WTC11 (cell line): ENCODE measurements around the gene SLC6A2. TPM values are rescaled to one million over a fixed set of nuclear protein-coding genes. Genes with fewer than 3 reads are reported as not detected.

Source experiments
- ATAC-seq: fragments of 200-7000 bp; cut with Tn5 transposase; 2 replicates; pipeline ENCODE4 v1.10.0; 2021; ENCODE audit warnings: mild to moderate bottlenecking, moderate library complexity
- CTCF ChIA-PET: fragments of 300-600 bp; sonication (Branson Sonifier 250); formaldehyde crosslinking; loops from one replicate; lab custom pipeline; 2021; ENCODE audit warnings: antibody characterized with exemption; lab: Charles Lee
- POLR2A ChIA-PET: fragments of 350-600 bp; sonication (Branson Sonifier 250); formaldehyde crosslinking; loops from one replicate; lab custom pipeline; 2021; ENCODE audit warnings: antibody characterized with exemption; lab: Charles Lee
- DNase-seq: peaks from one replicate; pipeline ENCODE4 v3.0.0; 2021; ENCODE audit warnings: low spot score
- H3K27ac Mint-ChIP-seq: 2 replicates; pipeline ENCODE4 v1.8.0; 2021; ENCODE audit warnings: mixed read lengths
- H3K27me3 Mint-ChIP-seq: 2 replicates; pipeline ENCODE4 v1.8.0; 2021; ENCODE audit warnings: low read depth, mild to moderate bottlenecking, moderate library complexity, mixed read lengths
- H3K36me3 Mint-ChIP-seq: 2 replicates; pipeline ENCODE4 v1.8.0; 2021; ENCODE audit warnings: mixed read lengths
- H3K4me1 Mint-ChIP-seq: 2 replicates; pipeline ENCODE4 v1.8.0; 2022; ENCODE audit warnings: mixed read lengths
- H3K4me3 Mint-ChIP-seq: 2 replicates; pipeline ENCODE4 v1.8.0; 2021; ENCODE audit warnings: mild to moderate bottlenecking, moderate library complexity, mixed read lengths
- H3K9me3 Mint-ChIP-seq: 2 replicates; pipeline ENCODE4 v1.8.0; 2021; ENCODE audit warnings: mixed read lengths
- ELF4 ChIP-seq: sonication (generic); formaldehyde crosslinking; IDR thresholded peaks from 2 replicates; pipeline ENCODE4 v1.8.1; 2022; ENCODE audit warnings: low read depth, mild to moderate bottlenecking, moderate library complexity, missing genetic modification reagents
- ETV6 ChIP-seq: sonication (generic); formaldehyde crosslinking; IDR thresholded peaks from 2 replicates; pipeline ENCODE4 v1.8.1; 2022; ENCODE audit warnings: mild to moderate bottlenecking, missing genetic modification reagents
- FOXK1 ChIP-seq: sonication (generic); formaldehyde crosslinking; IDR thresholded peaks from 2 replicates; pipeline ENCODE4 v1.8.0; 2022; ENCODE audit warnings: mild to moderate bottlenecking, moderate library complexity, missing genetic modification reagents
- FOXP1 ChIP-seq: sonication (generic); formaldehyde crosslinking; IDR thresholded peaks from 2 replicates; pipeline ENCODE4 v1.8.0; 2022; ENCODE audit warnings: missing genetic modification reagents, mild to moderate bottlenecking, moderate library complexity, borderline replicate concordance
- NFATC4 ChIP-seq: fragments of 250-450 bp; sonication (Bioruptor Pico); IDR thresholded peaks from 2 replicates; pipeline ENCODE4 v1.9.0; 2021; ENCODE audit warnings: mild to moderate bottlenecking
- PREB ChIP-seq: sonication (generic); formaldehyde crosslinking; IDR thresholded peaks from 2 replicates; pipeline ENCODE4 v1.8.1; 2022; ENCODE audit warnings: mild to moderate bottlenecking, missing genetic modification reagents, moderate library complexity, borderline replicate concordance
- STAT6 ChIP-seq: sonication (generic); formaldehyde crosslinking; conservative IDR thresholded peaks from 2 replicates; pipeline ENCODE4 v1.8.1; 2023; ENCODE audit warnings: mild to moderate bottlenecking, low read depth, missing genetic modification reagents, moderate library complexity
- ZBTB43 ChIP-seq: sonication (generic); formaldehyde crosslinking; IDR thresholded peaks from 2 replicates; pipeline ENCODE4 v1.8.1; 2023; ENCODE audit warnings: mild to moderate bottlenecking, missing genetic modification reagents
- ZNF232 ChIP-seq: sonication (generic); formaldehyde crosslinking; IDR thresholded peaks from 2 replicates; pipeline ENCODE4 v1.8.0; 2022; ENCODE audit warnings: mild to moderate bottlenecking, missing genetic modification reagents
- ZNF416 ChIP-seq: fragments of 250-450 bp; sonication (Bioruptor Pico); IDR thresholded peaks from 2 replicates; pipeline ENCODE4 v1.9.0; 2021; ENCODE audit warnings: mild to moderate bottlenecking, inconsistent platforms
- total RNA-seq: library from RNA; stranded (reverse); gene quantifications from 3 replicates; pipeline ENCODE4 v1.2.3, GENCODE V29; 2021
- TF ChIP-seq, protein P1 (sequence below): fragments of 250-450 bp; sonication (Bioruptor Pico); IDR thresholded peaks from 2 replicates; pipeline ENCODE4 v1.9.0; 2021; ENCODE audit warnings: mild to moderate bottlenecking
- TF ChIP-seq, protein P2 (sequence below): sonication (generic); formaldehyde crosslinking; IDR thresholded peaks from 2 replicates; pipeline ENCODE4 v1.8.0; 2022; ENCODE audit warnings: mild to moderate bottlenecking, missing genetic modification reagents
- TF ChIP-seq, protein P3 (sequence below): sonication (generic); formaldehyde crosslinking; IDR thresholded peaks from 2 replicates; pipeline ENCODE4 v1.8.1; 2022; ENCODE audit warnings: low read depth, missing genetic modification reagents, borderline replicate concordance

Gene SLC6A2
- total RNA-seq, 1 experiment from 2014 or later = 0.20 TPM

DNA sequence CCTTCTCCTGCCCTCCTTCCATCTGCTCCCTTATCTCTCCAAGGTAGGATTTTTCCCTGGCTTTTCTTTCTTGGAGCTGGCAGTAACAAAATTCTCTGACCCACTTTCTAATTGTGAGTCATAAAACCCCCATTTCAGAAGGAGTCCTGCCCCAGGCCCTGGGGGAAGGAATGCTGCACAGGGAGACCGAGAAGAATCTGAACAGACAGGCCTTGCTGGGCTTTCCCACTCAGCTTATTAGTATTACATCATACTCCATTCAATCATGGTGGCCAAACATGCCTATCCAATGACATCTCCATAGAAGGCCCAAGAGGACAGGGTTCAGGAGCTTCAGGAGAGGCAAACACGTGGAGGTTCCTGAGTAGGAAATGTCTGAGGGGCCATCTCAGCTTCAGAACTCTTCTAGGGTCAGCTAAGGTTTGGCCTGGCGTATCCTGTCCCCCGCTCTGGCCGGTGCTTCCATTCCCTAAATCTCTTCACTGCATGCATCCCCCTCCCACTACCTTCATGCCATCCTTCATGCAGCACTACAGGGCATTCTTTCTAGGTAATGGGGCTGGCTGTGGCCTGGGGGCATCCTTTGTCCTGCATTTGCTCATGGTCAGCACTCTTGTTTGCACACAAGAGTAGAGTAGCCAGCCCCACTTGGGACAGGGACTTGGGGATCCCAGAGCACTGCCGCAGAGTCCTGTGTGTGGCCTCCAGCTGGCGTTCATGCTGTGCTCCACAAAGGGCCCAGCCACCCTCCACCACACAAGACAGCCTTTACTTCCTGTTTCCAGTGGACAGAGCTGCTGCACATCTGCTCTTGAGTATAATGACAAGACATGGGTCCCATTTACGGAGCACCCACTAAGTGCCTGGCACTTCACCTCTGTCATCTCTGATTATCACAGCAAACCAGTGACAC is 8.2 kb downstream of the SLC6A2 start:
- CTCF ChIA-PET = interaction anchor here (1.1 to 1.4 kb wide), 3 partner anchors 37 to 199 kb away, joined by 3 to 6 read pairs (median 4); no protein-coding TSS in a partner anchor
- Mint-ChIP-seq H3K9me3 (peaks cover 8% of the 10 kb centered on the region), H3K36me3 (no peaks in the 10 kb centered on the region; the same call in 1 of the 2 replicates), H3K4me1 (peaks cover 17% of the 10 kb centered on the region), H3K27me3 (peaks cover 14% of the 10 kb centered on the region), H3K27ac (no peak overlapping the region), H3K4me3 (no peak overlapping the region)
- POLR2A ChIA-PET = no interaction called here
- TF ChIP-seq FOXP1 (CRISPR knock-in tag) (no peak), ZBTB43 (CRISPR knock-in tag) (no peak), STAT6 (CRISPR knock-in tag) (no peak)
- no peak for ATAC-seq
- no peak for DNase-seq

DNA sequence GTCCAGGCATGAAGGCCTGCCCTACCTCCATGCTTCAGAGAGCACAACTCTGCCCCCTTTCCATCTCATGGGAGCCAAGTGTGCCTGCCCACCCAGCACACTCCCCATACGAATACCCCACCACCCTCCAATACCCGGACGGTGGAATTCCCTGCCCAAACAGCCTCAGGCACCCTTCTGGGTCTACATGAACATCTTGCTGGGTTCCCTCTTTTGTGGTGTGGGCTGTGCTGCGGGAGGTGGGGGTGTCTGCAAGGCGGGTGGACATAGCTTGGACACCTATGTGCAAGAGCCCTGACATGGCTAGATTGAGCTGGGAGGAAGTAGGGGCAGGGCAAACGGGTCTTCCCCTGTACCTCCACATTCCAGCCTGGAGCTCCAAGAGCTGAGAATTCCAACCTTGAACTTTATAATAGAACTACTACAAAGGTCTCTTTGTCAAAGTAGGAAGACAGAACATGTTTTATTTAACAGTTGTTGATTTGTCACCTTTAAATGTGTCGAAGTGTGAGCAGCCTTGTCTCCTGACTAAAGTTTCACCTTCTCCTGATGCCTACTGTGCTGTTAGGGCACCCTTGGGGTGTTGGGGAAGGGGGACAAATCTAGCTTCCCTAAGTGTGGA is 9.1 kb downstream of the SLC6A2 start:
- Mint-ChIP-seq H3K9me3 (peaks cover 8% of the 10 kb centered on the region), H3K4me1 (peaks cover 17% of the 10 kb centered on the region), H3K27me3 (peaks cover 6% of the 10 kb centered on the region; the same call in 1 of the 2 replicates), H3K27ac (no peak overlapping the region), H3K4me3 (no peak overlapping the region), H3K36me3 (no peaks in the 10 kb centered on the region; the same call in 1 of the 2 replicates)
- TF ChIP-seq ZNF232 (CRISPR knock-in tag) (no peak), ZNF416 (CRISPR knock-in tag) (no peak), PREB (CRISPR knock-in tag) (no peak), FOXK1 (no peak), ELF4 (CRISPR knock-in tag) (no peak)
- DNase-seq (no peak), ATAC-seq (no peak)
- POLR2A ChIA-PET = no interaction called here
- CTCF ChIA-PET = interaction anchor here (1.4 to 2.0 kb wide), 2 partner anchors 163 to 200 kb away, joined by 6 to 7 read pairs; no protein-coding TSS in a partner anchor

DNA sequence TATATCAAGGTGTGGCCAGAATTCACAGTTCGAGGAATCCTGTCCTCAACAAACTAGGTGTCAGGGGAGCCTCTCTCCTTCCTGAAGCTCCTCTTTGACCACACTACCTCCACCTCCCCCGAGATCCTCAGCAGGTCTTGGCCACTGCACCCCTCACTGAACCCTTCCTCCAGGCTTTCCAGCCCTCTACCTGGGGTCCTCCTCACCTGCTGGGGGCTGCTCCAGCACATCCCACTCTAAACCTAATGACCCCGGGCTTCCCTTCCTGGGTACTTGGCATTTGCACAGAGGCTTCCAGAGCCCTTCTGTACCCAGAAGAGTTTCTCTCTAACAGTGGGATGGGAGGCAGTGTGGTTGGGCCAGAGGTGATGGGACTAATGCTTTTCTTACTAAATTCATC is 9.7 kb downstream of the SLC6A2 start:
- TF ChIP-seq NFATC4 (CRISPR knock-in tag) (no peak), ETV6 (no peak)
- TF ChIP-seq, protein P1, sequence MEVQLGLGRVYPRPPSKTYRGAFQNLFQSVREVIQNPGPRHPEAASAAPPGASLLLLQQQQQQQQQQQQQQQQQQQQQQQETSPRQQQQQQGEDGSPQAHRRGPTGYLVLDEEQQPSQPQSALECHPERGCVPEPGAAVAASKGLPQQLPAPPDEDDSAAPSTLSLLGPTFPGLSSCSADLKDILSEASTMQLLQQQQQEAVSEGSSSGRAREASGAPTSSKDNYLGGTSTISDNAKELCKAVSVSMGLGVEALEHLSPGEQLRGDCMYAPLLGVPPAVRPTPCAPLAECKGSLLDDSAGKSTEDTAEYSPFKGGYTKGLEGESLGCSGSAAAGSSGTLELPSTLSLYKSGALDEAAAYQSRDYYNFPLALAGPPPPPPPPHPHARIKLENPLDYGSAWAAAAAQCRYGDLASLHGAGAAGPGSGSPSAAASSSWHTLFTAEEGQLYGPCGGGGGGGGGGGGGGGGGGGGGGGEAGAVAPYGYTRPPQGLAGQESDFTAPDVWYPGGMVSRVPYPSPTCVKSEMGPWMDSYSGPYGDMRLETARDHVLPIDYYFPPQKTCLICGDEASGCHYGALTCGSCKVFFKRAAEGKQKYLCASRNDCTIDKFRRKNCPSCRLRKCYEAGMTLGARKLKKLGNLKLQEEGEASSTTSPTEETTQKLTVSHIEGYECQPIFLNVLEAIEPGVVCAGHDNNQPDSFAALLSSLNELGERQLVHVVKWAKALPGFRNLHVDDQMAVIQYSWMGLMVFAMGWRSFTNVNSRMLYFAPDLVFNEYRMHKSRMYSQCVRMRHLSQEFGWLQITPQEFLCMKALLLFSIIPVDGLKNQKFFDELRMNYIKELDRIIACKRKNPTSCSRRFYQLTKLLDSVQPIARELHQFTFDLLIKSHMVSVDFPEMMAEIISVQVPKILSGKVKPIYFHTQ (CRISPR knock-in tag) = no peak
- TF ChIP-seq, protein P2, sequence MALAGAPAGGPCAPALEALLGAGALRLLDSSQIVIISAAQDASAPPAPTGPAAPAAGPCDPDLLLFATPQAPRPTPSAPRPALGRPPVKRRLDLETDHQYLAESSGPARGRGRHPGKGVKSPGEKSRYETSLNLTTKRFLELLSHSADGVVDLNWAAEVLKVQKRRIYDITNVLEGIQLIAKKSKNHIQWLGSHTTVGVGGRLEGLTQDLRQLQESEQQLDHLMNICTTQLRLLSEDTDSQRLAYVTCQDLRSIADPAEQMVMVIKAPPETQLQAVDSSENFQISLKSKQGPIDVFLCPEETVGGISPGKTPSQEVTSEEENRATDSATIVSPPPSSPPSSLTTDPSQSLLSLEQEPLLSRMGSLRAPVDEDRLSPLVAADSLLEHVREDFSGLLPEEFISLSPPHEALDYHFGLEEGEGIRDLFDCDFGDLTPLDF (CRISPR knock-in tag) = no peak
- TF ChIP-seq, protein P3, sequence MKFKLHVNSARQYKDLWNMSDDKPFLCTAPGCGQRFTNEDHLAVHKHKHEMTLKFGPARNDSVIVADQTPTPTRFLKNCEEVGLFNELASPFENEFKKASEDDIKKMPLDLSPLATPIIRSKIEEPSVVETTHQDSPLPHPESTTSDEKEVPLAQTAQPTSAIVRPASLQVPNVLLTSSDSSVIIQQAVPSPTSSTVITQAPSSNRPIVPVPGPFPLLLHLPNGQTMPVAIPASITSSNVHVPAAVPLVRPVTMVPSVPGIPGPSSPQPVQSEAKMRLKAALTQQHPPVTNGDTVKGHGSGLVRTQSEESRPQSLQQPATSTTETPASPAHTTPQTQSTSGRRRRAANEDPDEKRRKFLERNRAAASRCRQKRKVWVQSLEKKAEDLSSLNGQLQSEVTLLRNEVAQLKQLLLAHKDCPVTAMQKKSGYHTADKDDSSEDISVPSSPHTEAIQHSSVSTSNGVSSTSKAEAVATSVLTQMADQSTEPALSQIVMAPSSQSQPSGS (CRISPR knock-in tag) = no peak
- no peaks in the 10 kb centered on the region; the same call in 1 of the 2 replicates for H3K36me3 Mint-ChIP-seq
- no peak overlapping the region for H3K27ac Mint-ChIP-seq
- H3K9me3 Mint-ChIP-seq = peaks cover 13% of the 10 kb centered on the region
- no peak overlapping the region for H3K4me3 Mint-ChIP-seq
- ChIA-PET CTCF (interaction anchor here (0.8 to 2.0 kb wide), 3 partner anchors 9 to 200 kb away, joined by 4 to 7 read pairs (median 6); partner anchors contain the start of gene SLC6A2), POLR2A (no interaction called here)
- peaks cover 15% of the 10 kb centered on the region for H3K4me1 Mint-ChIP-seq
- H3K27me3 Mint-ChIP-seq = peaks cover 3% of the 10 kb centered on the region; the same call in 1 of the 2 replicates
- ATAC-seq (no peak), DNase-seq (no peak)
